ENCODE data around the gene RAI1. TPM values are rescaled to one million over a fixed set of nuclear protein-coding genes. Genes with fewer than 3 reads are reported as not detected.

RAI1 gene
- total and polyA plus RNA-seq, 2 of the 13 experiments (the other 11 are each of a cell fraction or from before 2014, with no cell fraction given): 3.4 to 5.2 TPM

DNA sequence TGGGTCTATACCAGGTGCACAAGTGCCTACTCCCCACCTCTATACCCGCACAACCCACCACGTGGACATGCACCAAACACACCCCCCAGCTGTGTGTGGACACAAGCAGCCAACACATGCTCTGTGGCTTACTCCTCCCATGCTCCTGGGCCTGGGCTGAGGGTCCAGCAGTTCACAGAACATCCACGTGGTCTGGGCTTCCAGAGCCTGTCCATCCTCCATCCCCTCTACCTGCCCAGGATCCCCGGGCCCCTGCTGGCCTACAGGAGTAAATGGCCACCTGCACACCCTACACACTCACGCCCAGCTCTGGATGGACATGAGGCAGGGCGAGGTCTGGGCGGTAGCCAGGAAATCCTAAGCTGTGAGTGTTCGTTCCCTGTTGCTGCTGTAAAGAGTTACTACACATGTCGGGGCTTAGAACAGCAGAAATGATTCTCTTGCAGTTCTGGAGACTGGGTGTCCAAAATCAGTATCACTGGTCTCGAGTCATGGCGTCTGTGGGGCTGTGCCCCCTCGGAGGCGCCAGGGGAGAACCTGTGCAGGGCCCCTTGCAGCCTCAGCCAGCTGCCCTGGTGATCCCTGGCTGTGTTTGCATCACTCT is 15.0 kb upstream of the RAI1 start (continued):
- TF ChIP-seq ZNF879 (CRISPR knock-in tag; IDR thresholded peaks at IDR 0.05): no peak
- no peak for TF ChIP-seq ZNF224 (CRISPR knock-in tag; IDR thresholded peaks at IDR 0.05)
- TF ChIP-seq, protein P1, sequence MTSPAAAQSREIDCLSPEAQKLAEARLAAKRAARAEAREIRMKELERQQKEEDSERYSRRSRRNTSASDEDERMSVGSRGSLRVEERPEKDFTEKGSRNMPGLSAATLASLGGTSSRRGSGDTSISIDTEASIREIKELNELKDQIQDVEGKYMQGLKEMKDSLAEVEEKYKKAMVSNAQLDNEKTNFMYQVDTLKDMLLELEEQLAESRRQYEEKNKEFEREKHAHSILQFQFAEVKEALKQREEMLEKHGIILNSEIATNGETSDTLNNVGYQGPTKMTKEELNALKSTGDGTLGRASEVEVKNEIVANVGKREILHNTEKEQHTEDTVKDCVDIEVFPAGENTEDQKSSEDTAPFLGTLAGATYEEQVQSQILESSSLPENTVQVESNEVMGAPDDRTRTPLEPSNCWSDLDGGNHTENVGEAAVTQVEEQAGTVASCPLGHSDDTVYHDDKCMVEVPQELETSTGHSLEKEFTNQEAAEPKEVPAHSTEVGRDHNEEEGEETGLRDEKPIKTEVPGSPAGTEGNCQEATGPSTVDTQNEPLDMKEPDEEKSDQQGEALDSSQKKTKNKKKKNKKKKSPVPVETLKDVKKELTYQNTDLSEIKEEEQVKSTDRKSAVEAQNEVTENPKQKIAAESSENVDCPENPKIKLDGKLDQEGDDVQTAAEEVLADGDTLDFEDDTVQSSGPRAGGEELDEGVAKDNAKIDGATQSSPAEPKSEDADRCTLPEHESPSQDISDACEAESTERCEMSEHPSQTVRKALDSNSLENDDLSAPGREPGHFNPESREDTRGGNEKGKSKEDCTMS (CRISPR knock-in tag; conservative IDR thresholded peaks at IDR 0.05): no peak
- no peak for TF ChIP-seq MED8 (CRISPR knock-in tag; IDR thresholded peaks at IDR 0.05; ENCODE audit: insufficient replicate concordance)
- TF ChIP-seq, protein P2, sequence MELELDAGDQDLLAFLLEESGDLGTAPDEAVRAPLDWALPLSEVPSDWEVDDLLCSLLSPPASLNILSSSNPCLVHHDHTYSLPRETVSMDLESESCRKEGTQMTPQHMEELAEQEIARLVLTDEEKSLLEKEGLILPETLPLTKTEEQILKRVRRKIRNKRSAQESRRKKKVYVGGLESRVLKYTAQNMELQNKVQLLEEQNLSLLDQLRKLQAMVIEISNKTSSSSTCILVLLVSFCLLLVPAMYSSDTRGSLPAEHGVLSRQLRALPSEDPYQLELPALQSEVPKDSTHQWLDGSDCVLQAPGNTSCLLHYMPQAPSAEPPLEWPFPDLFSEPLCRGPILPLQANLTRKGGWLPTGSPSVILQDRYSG (CRISPR knock-in tag; IDR thresholded peaks at IDR 0.05): no peak
- TF ChIP-seq, protein P3, sequence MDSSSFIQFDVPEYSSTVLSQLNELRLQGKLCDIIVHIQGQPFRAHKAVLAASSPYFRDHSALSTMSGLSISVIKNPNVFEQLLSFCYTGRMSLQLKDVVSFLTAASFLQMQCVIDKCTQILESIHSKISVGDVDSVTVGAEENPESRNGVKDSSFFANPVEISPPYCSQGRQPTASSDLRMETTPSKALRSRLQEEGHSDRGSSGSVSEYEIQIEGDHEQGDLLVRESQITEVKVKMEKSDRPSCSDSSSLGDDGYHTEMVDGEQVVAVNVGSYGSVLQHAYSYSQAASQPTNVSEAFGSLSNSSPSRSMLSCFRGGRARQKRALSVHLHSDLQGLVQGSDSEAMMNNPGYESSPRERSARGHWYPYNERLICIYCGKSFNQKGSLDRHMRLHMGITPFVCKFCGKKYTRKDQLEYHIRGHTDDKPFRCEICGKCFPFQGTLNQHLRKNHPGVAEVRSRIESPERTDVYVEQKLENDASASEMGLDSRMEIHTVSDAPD (CRISPR knock-in tag; IDR thresholded peaks at IDR 0.05): no peak
- TF ChIP-seq KLF12 (CRISPR knock-in tag; IDR thresholded peaks at IDR 0.05; ENCODE audit: borderline replicate concordance): no peak
- TF ChIP-seq ZNF124 (CRISPR knock-in tag; IDR thresholded peaks at IDR 0.05): no peak
- TF ChIP-seq YEATS2 (CRISPR knock-in tag; IDR thresholded peaks at IDR 0.05; ENCODE audit: borderline replicate concordance): no peak
- no peak; the same call in 1 of the 2 replicates for TF ChIP-seq FOXK1 (CRISPR knock-in tag; IDR thresholded peaks at IDR 0.05; ENCODE audit: borderline replicate concordance, low read depth)
- no peak for TF ChIP-seq ZSCAN12 (CRISPR knock-in tag; IDR thresholded peaks at IDR 0.05)
- no peak for TF ChIP-seq CCDC6 (CRISPR knock-in tag; IDR thresholded peaks at IDR 0.05)
- TF ChIP-seq ZNF44 (CRISPR knock-in tag; IDR thresholded peaks at IDR 0.05): no peak
- no peak for TF ChIP-seq ZKSCAN8 (CRISPR knock-in tag; IDR thresholded peaks at IDR 0.05; ENCODE audit: borderline replicate concordance)
- TF ChIP-seq ZNF530 (CRISPR knock-in tag; IDR thresholded peaks at IDR 0.05; ENCODE audit: low read depth): no peak
- TF ChIP-seq GZF1 (CRISPR knock-in tag; IDR thresholded peaks at IDR 0.05): no peak
- TF ChIP-seq ZNF382 (CRISPR knock-in tag; IDR thresholded peaks at IDR 0.05; ENCODE audit: borderline replicate concordance): no peak
- TF ChIP-seq RCOR2 (CRISPR knock-in tag; IDR thresholded peaks at IDR 0.05): no peak
- no peak for TF ChIP-seq ZFP1 (CRISPR knock-in tag; IDR thresholded peaks at IDR 0.05)
- peak; percentile 94 for TF ChIP-seq MYC (CRISPR knock-in tag; IDR thresholded peaks at IDR 0.05; ENCODE audit: borderline replicate concordance)
- TF ChIP-seq NCOA1 (CRISPR knock-in tag; IDR thresholded peaks at IDR 0.05): no peak
- TF ChIP-seq ZNF567 (CRISPR knock-in tag; IDR thresholded peaks at IDR 0.05; ENCODE audit: borderline replicate concordance): 0 out of 2 replicates have a peak, but pooled peaks have one; percentile 22
- no peak for TF ChIP-seq ZNF136 (CRISPR knock-in tag; IDR thresholded peaks at IDR 0.05; ENCODE audit: low read depth)
- TF ChIP-seq, protein P4, sequence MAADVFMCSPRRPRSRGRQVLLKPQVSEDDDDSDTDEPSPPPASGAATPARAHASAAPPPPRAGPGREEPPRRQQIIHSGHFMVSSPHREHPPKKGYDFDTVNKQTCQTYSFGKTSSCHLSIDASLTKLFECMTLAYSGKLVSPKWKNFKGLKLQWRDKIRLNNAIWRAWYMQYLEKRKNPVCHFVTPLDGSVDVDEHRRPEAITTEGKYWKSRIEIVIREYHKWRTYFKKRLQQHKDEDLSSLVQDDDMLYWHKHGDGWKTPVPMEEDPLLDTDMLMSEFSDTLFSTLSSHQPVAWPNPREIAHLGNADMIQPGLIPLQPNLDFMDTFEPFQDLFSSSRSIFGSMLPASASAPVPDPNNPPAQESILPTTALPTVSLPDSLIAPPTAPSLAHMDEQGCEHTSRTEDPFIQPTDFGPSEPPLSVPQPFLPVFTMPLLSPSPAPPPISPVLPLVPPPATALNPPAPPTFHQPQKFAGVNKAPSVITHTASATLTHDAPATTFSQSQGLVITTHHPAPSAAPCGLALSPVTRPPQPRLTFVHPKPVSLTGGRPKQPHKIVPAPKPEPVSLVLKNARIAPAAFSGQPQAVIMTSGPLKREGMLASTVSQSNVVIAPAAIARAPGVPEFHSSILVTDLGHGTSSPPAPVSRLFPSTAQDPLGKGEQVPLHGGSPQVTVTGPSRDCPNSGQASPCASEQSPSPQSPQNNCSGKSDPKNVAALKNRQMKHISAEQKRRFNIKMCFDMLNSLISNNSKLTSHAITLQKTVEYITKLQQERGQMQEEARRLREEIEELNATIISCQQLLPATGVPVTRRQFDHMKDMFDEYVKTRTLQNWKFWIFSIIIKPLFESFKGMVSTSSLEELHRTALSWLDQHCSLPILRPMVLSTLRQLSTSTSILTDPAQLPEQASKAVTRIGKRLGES (CRISPR knock-in tag; IDR thresholded peaks at IDR 0.05; ENCODE audit: borderline replicate concordance): no peak
- no peak for TF ChIP-seq MBD4 (IDR thresholded peaks at IDR 0.05; ENCODE audit: borderline replicate concordance, low read length)

Data from HepG2 (cell line).